ENCODE data around the gene TRIO.
A peak's percentile ranks its signal among the peaks of the same experiment; 100 is the strongest.

TRIO gene

DNA sequence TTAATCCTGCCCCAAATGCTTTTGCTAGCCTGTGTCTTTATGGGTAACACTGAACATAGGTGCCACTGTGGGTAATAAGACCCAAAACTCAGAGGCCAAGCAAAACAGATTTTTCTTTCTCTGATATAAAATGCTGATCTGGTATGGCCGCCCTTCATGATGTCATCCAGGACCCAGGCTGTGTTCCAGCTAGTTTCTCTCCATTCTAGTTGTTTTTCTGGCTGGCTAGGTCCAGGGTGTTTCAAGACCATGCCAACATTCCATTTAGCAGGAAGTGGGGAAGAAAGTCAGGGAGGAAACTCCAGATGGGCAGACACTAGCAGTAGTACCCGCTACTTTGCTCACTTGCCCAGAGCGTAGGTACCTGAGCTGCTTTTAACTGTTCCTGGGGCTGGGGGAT lies 254.6 kb downstream of the TRIO start:
- peaks cover 73% of the 10 kb centered on the region for H3K36me3 ChIP-seq (replicated peaks)
- DNase-seq = peak; percentile 49

DNA sequence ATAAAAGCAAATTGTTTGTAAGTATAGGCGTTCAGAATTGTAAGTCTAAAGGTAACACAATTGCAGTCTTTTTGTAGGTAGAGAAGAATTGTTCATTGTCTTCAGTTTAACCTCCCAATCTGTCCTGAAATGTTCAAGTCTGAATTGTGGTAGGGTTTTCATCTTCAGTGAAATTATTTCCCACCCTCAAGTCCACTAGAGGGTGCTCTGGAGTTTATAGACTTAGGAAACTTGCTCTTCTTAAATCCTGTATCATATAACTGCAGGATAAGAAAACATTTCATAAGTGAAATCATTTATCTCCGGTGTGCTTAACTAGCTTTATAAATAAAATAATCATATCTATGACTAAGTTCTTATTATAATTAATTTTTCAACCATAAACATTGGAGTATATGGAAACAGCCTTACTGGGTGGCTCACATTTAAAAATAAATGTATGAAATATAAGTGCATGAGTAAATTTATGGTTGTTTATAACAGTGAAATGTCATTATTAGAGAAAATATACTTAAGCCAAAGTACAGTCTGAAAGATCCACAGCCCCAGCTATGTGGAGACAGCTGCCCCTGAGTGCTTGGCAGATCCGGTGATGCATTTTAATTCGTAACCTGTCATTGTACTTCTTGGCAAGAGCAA lies 256.0 kb downstream of the TRIO start:
- in situ Hi-C loops (cut with HindIII; ENCODE audit: low pct_ligation_motif_present, low sequenced_read_pairs) = loop anchor here (25.0 kb wide), 1 partner anchor 238 kb away; no protein-coding TSS in a partner anchor
- DNase-seq = peak; percentile 68
- Histone ChIP-seq H3K27me3 (replicated peaks) (no peaks in the 10 kb centered on the region), H3K36me3 (replicated peaks) (peaks cover 60% of the 10 kb centered on the region), H3K4me3 (ENCODE audit: low read depth, low read length) (no peak overlapping the region), H3K27ac (peak overlapping the region; percentile 34)
- TF ChIP-seq, protein P1, sequence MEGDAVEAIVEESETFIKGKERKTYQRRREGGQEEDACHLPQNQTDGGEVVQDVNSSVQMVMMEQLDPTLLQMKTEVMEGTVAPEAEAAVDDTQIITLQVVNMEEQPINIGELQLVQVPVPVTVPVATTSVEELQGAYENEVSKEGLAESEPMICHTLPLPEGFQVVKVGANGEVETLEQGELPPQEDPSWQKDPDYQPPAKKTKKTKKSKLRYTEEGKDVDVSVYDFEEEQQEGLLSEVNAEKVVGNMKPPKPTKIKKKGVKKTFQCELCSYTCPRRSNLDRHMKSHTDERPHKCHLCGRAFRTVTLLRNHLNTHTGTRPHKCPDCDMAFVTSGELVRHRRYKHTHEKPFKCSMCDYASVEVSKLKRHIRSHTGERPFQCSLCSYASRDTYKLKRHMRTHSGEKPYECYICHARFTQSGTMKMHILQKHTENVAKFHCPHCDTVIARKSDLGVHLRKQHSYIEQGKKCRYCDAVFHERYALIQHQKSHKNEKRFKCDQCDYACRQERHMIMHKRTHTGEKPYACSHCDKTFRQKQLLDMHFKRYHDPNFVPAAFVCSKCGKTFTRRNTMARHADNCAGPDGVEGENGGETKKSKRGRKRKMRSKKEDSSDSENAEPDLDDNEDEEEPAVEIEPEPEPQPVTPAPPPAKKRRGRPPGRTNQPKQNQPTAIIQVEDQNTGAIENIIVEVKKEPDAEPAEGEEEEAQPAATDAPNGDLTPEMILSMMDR (IDR thresholded peaks at IDR 0.05; ENCODE audit: low read depth, low read length, missing control alignments) = peak; percentile 59

More for the DNA sequence above, 254.6 kb downstream of the TRIO start:
- in situ Hi-C loops (cut with HindIII; ENCODE audit: low pct_ligation_motif_present, low sequenced_read_pairs) = loop anchor here (25.0 kb wide), 1 partner anchor 240 kb away; no protein-coding TSS in a partner anchor
- TF ChIP-seq, protein P1 (IDR thresholded peaks at IDR 0.05; ENCODE audit: low read depth, low read length, missing control alignments) = no peak
- no peak overlapping the region for H3K4me3 ChIP-seq (ENCODE audit: low read depth, low read length)
- peak overlapping the region; percentile 51 for H3K27ac ChIP-seq
- H3K27me3 ChIP-seq (replicated peaks) = no peaks in the 10 kb centered on the region

DNA sequence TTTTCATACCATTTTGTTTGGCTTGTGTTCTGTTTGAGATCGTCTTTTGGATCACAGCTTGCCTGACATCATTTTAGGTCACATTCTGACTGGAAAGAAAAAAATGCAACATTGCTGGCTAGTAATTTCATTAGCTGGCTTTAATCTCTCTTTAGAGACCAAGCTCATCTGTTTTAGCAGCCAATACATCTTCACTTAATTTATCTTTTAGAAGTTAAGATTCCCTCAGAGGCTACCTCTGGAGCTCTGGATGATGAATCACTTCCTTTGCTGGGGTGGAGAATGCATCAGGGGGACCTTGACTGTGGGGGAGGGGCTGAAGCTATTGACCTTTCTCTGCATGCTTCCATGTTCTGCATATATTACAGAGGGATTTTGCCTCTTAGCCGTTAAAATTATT lies 256.9 kb downstream of the TRIO start:
- in situ Hi-C loops (cut with HindIII; ENCODE audit: low pct_ligation_motif_present, low sequenced_read_pairs) = no loop called here
- Histone ChIP-seq H3K4me3 (ENCODE audit: low read depth, low read length) (no peak overlapping the region), H3K27ac (peak overlapping the region; percentile 34), H3K27me3 (replicated peaks) (no peaks in the 10 kb centered on the region), H3K36me3 (replicated peaks) (peaks cover 54% of the 10 kb centered on the region)
- peak; percentile 72 for DNase-seq
- TF ChIP-seq, protein P1 (IDR thresholded peaks at IDR 0.05; ENCODE audit: low read depth, low read length, missing control alignments) = no peak

DNA sequence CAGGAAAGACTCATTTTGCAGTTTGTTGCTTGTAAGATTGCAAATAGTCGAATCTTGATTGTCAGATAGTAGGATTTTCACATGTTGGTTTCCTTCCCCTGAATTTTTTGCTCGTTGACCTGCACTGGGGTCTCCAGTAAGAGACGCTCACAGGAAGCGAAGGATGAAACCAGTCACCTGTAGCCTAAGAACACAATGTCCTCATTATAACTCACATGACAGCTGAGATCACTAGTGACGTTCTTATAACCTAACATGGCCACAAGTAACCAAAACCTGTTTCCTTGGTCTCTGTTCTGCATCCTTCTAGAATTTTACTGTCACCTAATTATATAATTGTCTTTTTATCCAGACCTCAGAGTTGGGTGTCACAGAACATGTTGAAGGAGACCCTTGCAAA lies 257.5 kb downstream of the TRIO start:
- no peak overlapping the region for H3K4me3 ChIP-seq (ENCODE audit: low read depth, low read length)
- in situ Hi-C loops (cut with HindIII; ENCODE audit: low pct_ligation_motif_present, low sequenced_read_pairs) = no loop called here

DNA sequence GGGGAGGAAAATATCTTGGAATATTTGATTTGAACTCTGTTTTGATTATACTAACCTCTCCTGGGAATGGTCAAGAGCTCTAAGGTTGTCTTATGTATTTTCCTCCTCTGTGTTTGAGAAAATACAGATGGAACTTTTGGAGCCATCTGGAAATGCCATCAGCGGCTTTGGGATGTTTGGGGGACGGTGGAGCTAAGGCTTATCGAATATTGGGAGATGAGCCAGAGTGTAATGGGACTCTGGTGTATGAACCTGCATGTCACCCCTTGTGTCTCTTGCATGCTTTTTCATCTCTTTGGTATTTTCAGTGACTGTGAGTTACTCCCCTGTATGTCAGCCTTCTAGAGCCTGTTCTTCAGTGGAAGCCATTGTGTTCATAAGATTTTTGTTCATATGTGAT lies 258.5 kb downstream of the TRIO start:
- Histone ChIP-seq H3K36me3 (replicated peaks) (peaks cover 51% of the 10 kb centered on the region), H3K27me3 (replicated peaks) (no peaks in the 10 kb centered on the region), H3K27ac (no peak overlapping the region), H3K4me3 (ENCODE audit: low read depth, low read length) (no peak overlapping the region)
- in situ Hi-C loops (cut with HindIII; ENCODE audit: low pct_ligation_motif_present, low sequenced_read_pairs) = no loop called here
- DNase-seq = no peak
- TF ChIP-seq, protein P1 (IDR thresholded peaks at IDR 0.05; ENCODE audit: low read depth, low read length, missing control alignments) = no peak

More for the DNA sequence above, 257.5 kb downstream of the TRIO start:
- TF ChIP-seq, protein P1 (IDR thresholded peaks at IDR 0.05; ENCODE audit: low read depth, low read length, missing control alignments) = no peak
- DNase-seq = no peak
- H3K36me3 ChIP-seq (replicated peaks) = peaks cover 52% of the 10 kb centered on the region
- no peaks in the 10 kb centered on the region for H3K27me3 ChIP-seq (replicated peaks)
- H3K27ac ChIP-seq = peak overlapping the region; percentile 2

DNA sequence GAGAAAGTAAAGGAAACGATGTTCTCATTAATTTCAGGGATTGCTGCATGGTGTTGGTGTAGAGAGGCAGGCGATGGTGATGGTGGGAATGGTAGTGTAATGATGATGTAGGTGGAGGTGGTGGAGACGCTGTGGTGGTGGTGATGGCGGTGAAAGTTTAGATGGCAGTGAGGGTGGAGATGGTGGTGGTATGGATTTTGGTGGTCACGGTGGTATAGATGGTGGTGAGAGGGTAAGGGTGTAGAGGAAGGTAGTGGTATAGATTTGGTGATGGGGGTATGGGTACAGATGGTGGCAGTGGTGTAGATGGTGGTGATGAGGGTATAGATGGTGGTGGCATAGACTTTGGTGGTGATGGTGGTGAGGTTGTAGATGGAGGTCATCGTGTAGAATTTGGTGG lies 259.3 kb downstream of the TRIO start:
- TF ChIP-seq, protein P1 (IDR thresholded peaks at IDR 0.05; ENCODE audit: low read depth, low read length, missing control alignments) = no peak
- H3K36me3 ChIP-seq (replicated peaks) = peaks cover 51% of the 10 kb centered on the region
- in situ Hi-C loops (cut with HindIII; ENCODE audit: low pct_ligation_motif_present, low sequenced_read_pairs) = no loop called here

More for the DNA sequence above, 259.3 kb downstream of the TRIO start:
- H3K27me3 ChIP-seq (replicated peaks) = no peaks in the 10 kb centered on the region
- no peak overlapping the region for H3K27ac ChIP-seq
- DNase-seq = no peak
- H3K4me3 ChIP-seq (ENCODE audit: low read depth, low read length) = no peak overlapping the region
